BJ (cell line): ENCODE results near the gene RILPL2. TPM values are rescaled to one million over a fixed set of nuclear protein-coding genes. Genes with fewer than 3 reads are reported as not detected.
"Not testable (repeated sequence)": the region's sequence is repeated elsewhere in the genome, so short reads cannot be mapped to it uniquely, and the experiment has no call there.

Source experiments
- CTCF ChIA-PET: fragments of 350-600 bp; formaldehyde crosslinking; extraction: SDS; loops from one replicate; lab custom pipeline; 2021; ENCODE audit warnings: antibody characterized with exemption, inconsistent platforms; lab: Yijun Ruan, JAX
- POLR2A ChIA-PET: fragments of 300-600 bp; sonication (Branson Sonifier 250); formaldehyde crosslinking; extraction: SDS; loops from one replicate; lab custom pipeline; 2021; ENCODE audit warnings: antibody characterized with exemption; lab: Charles Lee
- DNase-seq: peaks from one replicate; pipeline ENCODE4 v3.0.0-alpha.2; 2011; ENCODE audit warnings: low read depth
- H3K27me3 ChIP-seq: 2 replicates; pipeline ENCODE4 v1.6.0; 2011; ENCODE audit warnings: low read length; ENCODE audit not compliant: control insufficient read depth, insufficient read depth
- H3K36me3 ChIP-seq: 2 replicates; pipeline ENCODE4 v1.5.1; 2011; ENCODE audit warnings: low read length; ENCODE audit not compliant: control insufficient read depth, insufficient read depth
- H3K4me3 ChIP-seq: 2 replicates; pipeline ENCODE4 v1.5.1; 2011; ENCODE audit warnings: low read depth, mild to moderate bottlenecking, control low read depth, low read length
- CTCF ChIP-seq: IDR thresholded peaks from 2 replicates; pipeline ENCODE4 v1.5.1; 2011; ENCODE audit warnings: low read depth, mild to moderate bottlenecking, control low read depth, inconsistent platforms, low read length, moderate library complexity; ENCODE audit not compliant: insufficient read depth
- polyA plus RNA-seq: library from polyadenylated mRNA; depleted of rRNA; stranded (reverse); fragments of >200 nt; gene quantifications from 2 replicates; pipeline ENCODE4 v1.2.3, GENCODE V29; 2011

RILPL2 gene
- polyA plus RNA-seq, 1 experiment: 6.8 TPM

- POLR2A ChIA-PET: no interaction called here
- Histone ChIP-seq H3K27me3 (no peaks in the 10 kb centered on the region), H3K4me3 (peak overlapping the region; percentile 67), H3K36me3 (peaks cover 11% of the 10 kb centered on the region)
- DNase-seq: no peak
- CTCF ChIA-PET: no interaction called here
- no peak for TF ChIP-seq CTCF
These were observed 47.4 kb downstream of the RILPL2 start for GRCh38 chr12:123388951-123389559.

- ChIA-PET POLR2A (no interaction called here), CTCF (interaction anchor here (1.2 kb wide), 1 partner anchor 195 kb away, joined by 3 read pairs; no protein-coding TSS in a partner anchor)
- Histone ChIP-seq H3K4me3 (peak overlapping the region; percentile 67), H3K27me3 (no peaks in the 10 kb centered on the region), H3K36me3 (peaks cover 11% of the 10 kb centered on the region)
- TF ChIP-seq CTCF: no peak
- no peak for DNase-seq
These were observed 48.1 kb downstream of the RILPL2 start for GRCh38 chr12:123388177-123388950.

GRCh38 chr12:123387508-123388176 lies 48.8 kb downstream of the RILPL2 start:
- H3K27me3 ChIP-seq: no peaks in the 10 kb centered on the region
- ChIA-PET CTCF (interaction anchor here (1.2 kb wide), 1 partner anchor 195 kb away, joined by 3 read pairs; no protein-coding TSS in a partner anchor), POLR2A (no interaction called here)
- H3K36me3 ChIP-seq: peaks cover 11% of the 10 kb centered on the region
- H3K4me3 ChIP-seq: no peak overlapping the region
- no peak for DNase-seq
- TF ChIP-seq CTCF: no peak

GRCh38 chr12:123385536-123385935 lies 50.9 kb downstream of the RILPL2 start:
- DNase-seq, H3K27me3 ChIP-seq, H3K4me3 ChIP-seq, POLR2A ChIA-PET, H3K36me3 ChIP-seq: not testable (repeated sequence)
- CTCF ChIA-PET: interaction anchor here (2.0 kb wide), 1 partner anchor 20 kb away, joined by 5 read pairs; the partner anchor contains the start of gene SBNO1

GRCh38 chr12:123384994-123385376 lies 51.5 kb downstream of the RILPL2 start:
- H3K27me3 ChIP-seq: no peaks in the 10 kb centered on the region
- H3K4me3 ChIP-seq: peak overlapping the region; percentile 89
- CTCF ChIA-PET: interaction anchor here (2.0 to 2.1 kb wide), 2 partner anchors 19 to 20 kb away, joined by 5 to 17 read pairs; partner anchors contain the start of gene SBNO1
- no peak for DNase-seq
- no peaks in the 10 kb centered on the region; the same call in 1 of the 2 replicates for H3K36me3 ChIP-seq
- no peak for TF ChIP-seq CTCF
- POLR2A ChIA-PET: no interaction called here
